H1 (cell line): ENCODE results near the gene SNAP47. TPM values are rescaled to one million over a fixed set of nuclear protein-coding genes. Genes with fewer than 3 reads are reported as not detected.

Experiments used
- CTCF ChIA-PET: fragments of 300-600 bp; sonication (Branson Sonifier 250); formaldehyde crosslinking; loops from one replicate; lab custom pipeline; 2021; ENCODE audit not compliant: partially characterized antibody; lab: Charles Lee
- POLR2A ChIA-PET: fragments of 300-600 bp; sonication (Branson Sonifier 250); formaldehyde crosslinking; loops from one replicate; lab custom pipeline; 2021; ENCODE audit warnings: inconsistent platforms; ENCODE audit not compliant: partially characterized antibody; lab: Charles Lee
- DNase-seq, 2 experiments: peaks; one replicate each; pipeline versions ENCODE4 v3.0.0 to v3.0.0-alpha.2; 2010 to 2022; ENCODE audit warnings: low spot score in 2 of 2, low read depth in 1 of 2, mixed read lengths in 1 of 2
- FAIRE-seq: peaks from 2 replicates; lab custom pipeline; 2011; peaks lifted over from hg19 to GRCh38; lab: Jason Lieb, UNC
- H2AFZ ChIP-seq: 2 replicates; pipeline ENCODE4 v1.8.1; 2012; ENCODE audit warnings: low read length, inconsistent platforms
- H2AK5ac ChIP-seq: 2 replicates; pipeline ENCODE4 v1.6.1; 2013; ENCODE audit warnings: low read depth, low read length
- H2BK120ac ChIP-seq: replicated peaks from 2 replicates; pipeline ENCODE3; 2013; ENCODE audit warnings: low read depth, low read length, inconsistent platforms
- H2BK12ac ChIP-seq: 2 replicates; pipeline ENCODE4 v1.6.1; 2013; ENCODE audit warnings: low read depth, low read length
- H2BK15ac ChIP-seq: 2 replicates; pipeline ENCODE4 v1.6.1; 2013; ENCODE audit warnings: low read length
- H2BK20ac ChIP-seq: 2 replicates; pipeline ENCODE4 v1.6.1; 2013; ENCODE audit warnings: low read length
- H2BK5ac ChIP-seq: 2 replicates; pipeline ENCODE4 v1.6.1; 2013; ENCODE audit warnings: low read depth, low read length
- H3K14ac ChIP-seq: 2 replicates; pipeline ENCODE4 v1.6.1; 2013; ENCODE audit warnings: inconsistent platforms; ENCODE audit not compliant: insufficient read length
- H3K18ac ChIP-seq: 2 replicates; pipeline ENCODE4 v1.6.1; 2013; ENCODE audit warnings: low read length; ENCODE audit errors: extremely low read depth
- H3K23ac ChIP-seq: 2 replicates; pipeline ENCODE4 v1.6.1; 2013; ENCODE audit warnings: inconsistent platforms; ENCODE audit not compliant: insufficient read length
- H3K23me2 ChIP-seq: 2 replicates; pipeline ENCODE4 v1.6.1; 2013; ENCODE audit warnings: low read depth, low read length
- H3K27ac ChIP-seq: 2 replicates; pipeline ENCODE4 v1.6.1; 2011; ENCODE audit warnings: low read depth, low read length, inconsistent platforms
- H3K27me3 ChIP-seq, 4 experiments: replicated peaks in 1 of 4; 1 replicate in 1 of 4; 2 replicates in 3 of 4; pipeline versions ENCODE4 v1.6.1 to v1.8.1; 2011 to 2013; ENCODE audit warnings: low read length in 3 of 4, mild to moderate bottlenecking in 3 of 4, inconsistent platforms in 2 of 4, mixed read lengths in 2 of 4, moderate library complexity in 1 of 4; ENCODE audit not compliant: control insufficient read depth in 3 of 4, insufficient read depth in 3 of 4; ENCODE audit errors: extremely low read depth in 1 of 4
- H3K36me3 ChIP-seq, 4 experiments: 2 replicates each; pipeline versions ENCODE4 v1.6.1 to v1.8.1; 2011 to 2013; ENCODE audit warnings: mild to moderate bottlenecking in 4 of 4, low read length in 3 of 4, moderate library complexity in 2 of 4, control low read depth in 1 of 4, inconsistent platforms in 1 of 4; ENCODE audit not compliant: insufficient read depth in 4 of 4, control insufficient read depth in 2 of 4
- H3K4ac ChIP-seq: replicated peaks from 2 replicates; pipeline ENCODE3; 2013; ENCODE audit warnings: low read length, low read depth, mixed read lengths, inconsistent platforms; ENCODE audit not compliant: insufficient read length
- H3K4me1 ChIP-seq, 4 experiments: replicated peaks in 1 of 4; 1 replicate in 1 of 4; 2 replicates in 3 of 4; pipeline versions ENCODE4 v1.6.1 to v1.8.1; 2011 to 2013; ENCODE audit warnings: low read length in 3 of 4, inconsistent platforms in 2 of 4, mixed read lengths in 1 of 4; ENCODE audit not compliant: insufficient read depth in 4 of 4, control insufficient read depth in 3 of 4
- H3K4me2 ChIP-seq, 2 experiments: 2 replicates each; pipeline versions ENCODE4 v1.6.1 to v1.8.1; 2011 to 2013; ENCODE audit warnings: low read depth in 2 of 2, low read length in 2 of 2, control low read depth in 1 of 2, inconsistent platforms in 1 of 2, mild to moderate bottlenecking in 1 of 2; ENCODE audit not compliant: insufficient read depth in 1 of 2
- H3K4me3 ChIP-seq, 4 experiments: fragments of 200-600, 300-600 bp in 1 of 4; sonication (generic), shearing (Covaris generic), sonication (Bioruptor Twin) in 1 of 4; 2 replicates each; pipeline versions ENCODE4 v1.5.1 to v1.8.1; 2011 to 2016; ENCODE audit warnings: low read length in 4 of 4, low read depth in 3 of 4, control low read depth in 2 of 4, inconsistent platforms in 2 of 4, mild to moderate bottlenecking in 2 of 4, mixed read lengths in 1 of 4, moderate library complexity in 1 of 4; ENCODE audit not compliant: insufficient read depth in 2 of 4; ENCODE audit errors: extremely low read depth in 1 of 4
- H3K56ac ChIP-seq: replicated peaks from 2 replicates; pipeline ENCODE3; 2013; ENCODE audit warnings: low read depth, mild to moderate bottlenecking, mixed read lengths, low read length, inconsistent platforms; ENCODE audit not compliant: insufficient read length
- H3K79me1 ChIP-seq: 2 replicates; pipeline ENCODE4 v1.6.1; 2013; ENCODE audit warnings: low read depth, low read length, control low read depth
- H3K79me2 ChIP-seq, 2 experiments: 2 replicates each; pipeline versions ENCODE4 v1.6.1 to v1.8.1; 2012 to 2013; ENCODE audit warnings: low read length in 2 of 2, mild to moderate bottlenecking in 2 of 2, inconsistent platforms in 1 of 2; ENCODE audit not compliant: insufficient read depth in 2 of 2, control insufficient read depth in 1 of 2
- H3K9ac ChIP-seq, 4 experiments: replicated peaks in 1 of 4; 1 replicate in 1 of 4; 2 replicates in 3 of 4; pipeline versions ENCODE4 v1.6.1 to v1.8.1; 2011 to 2013; ENCODE audit warnings: low read depth in 3 of 4, low read length in 3 of 4, control low read depth in 2 of 4, mild to moderate bottlenecking in 2 of 4, moderate library complexity in 2 of 4, inconsistent platforms in 1 of 4; ENCODE audit errors: extremely low read depth in 1 of 4
- H3K9me3 ChIP-seq, 2 experiments: 2 replicates each; pipeline versions ENCODE4 v1.6.1 to v1.8.1; 2012 to 2013; ENCODE audit warnings: mild to moderate bottlenecking in 2 of 2, moderate library complexity in 2 of 2, control low read depth in 1 of 2, inconsistent platforms in 1 of 2, low read depth in 1 of 2, low read length in 1 of 2, mixed read lengths in 1 of 2; ENCODE audit not compliant: insufficient read depth in 2 of 2
- H4K20me1 ChIP-seq, 2 experiments: replicated peaks in 1 of 2; 2 replicates each; pipeline versions ENCODE3 to v1.8.1; 2011 to 2013; ENCODE audit warnings: inconsistent platforms in 2 of 2, low read length in 2 of 2, mild to moderate bottlenecking in 1 of 2; ENCODE audit not compliant: insufficient read depth in 2 of 2, control insufficient read depth in 1 of 2
- H4K5ac ChIP-seq: 2 replicates; pipeline ENCODE4 v1.6.1; 2013; ENCODE audit warnings: low read length, low read depth, mixed read lengths, inconsistent platforms; ENCODE audit not compliant: insufficient read length
- H4K8ac ChIP-seq: 2 replicates; pipeline ENCODE4 v1.8.0; 2013; ENCODE audit warnings: mild to moderate bottlenecking, moderate library complexity, low read length, inconsistent platforms; ENCODE audit not compliant: insufficient read depth; ENCODE audit errors: extremely low read depth
- H4K91ac ChIP-seq: replicated peaks from 2 replicates; pipeline ENCODE3; 2013; ENCODE audit warnings: low read length, mixed read lengths, inconsistent platforms; ENCODE audit not compliant: insufficient read length
- JUN ChIP-seq: IDR thresholded peaks from 2 replicates; pipeline ENCODE4 v1.6.1; 2011; ENCODE audit warnings: low read depth, mild to moderate bottlenecking, improper control_type of control experiment, low read length
- MAFK ChIP-seq: IDR thresholded peaks from 2 replicates; pipeline ENCODE4 v1.6.1; 2012; ENCODE audit warnings: low read depth, mild to moderate bottlenecking, improper control_type of control experiment, low read length
- SIRT6 ChIP-seq: IDR thresholded peaks from one replicate; pipeline ENCODE4 v1.7.1; 2012; ENCODE audit warnings: low read length, inconsistent platforms
- TAF7 ChIP-seq: optimal IDR thresholded peaks from 2 replicates; pipeline ENCODE3; 2011; ENCODE audit warnings: low read depth, mild to moderate bottlenecking, inconsistent platforms, low read length, moderate library complexity, borderline replicate concordance
- WGBS, 2 experiments: shearing (Covaris generic) in 1 of 2; methylation state at CpG; one replicate each; pipeline versions ENCODE4 v1.1.6 to v1.1.7; 2013 to 2015; ENCODE audit warnings: low lambda C conversion rate in 2 of 2, mixed read lengths in 2 of 2, inconsistent platforms in 1 of 2, low coverage in 1 of 2, missing lambda C conversion rate in 1 of 2; ENCODE audit not compliant: insufficient replicate concordance in 2 of 2, insufficient coverage in 1 of 2, insufficient read length in 1 of 2; ENCODE audit errors: extremely low coverage in 1 of 2, missing lambda C conversion rate in 1 of 2; 5-methylcytosine and 5-hydroxymethylcytosine counted together
- polyA plus RNA-seq, 7 experiments: library from polyadenylated mRNA; depleted of rRNA in 3 of 7; stranded (reverse) in 5 of 7; unstranded in 2 of 7; fragments of >200 nt in 5 of 7; fragments of 200-250 nt in 2 of 7; gene quantifications; 1 replicate in 5 of 7; 2 replicates in 1 of 7; 4 replicates in 1 of 7; pipeline versions ENCODE4 v1.2.1 to v1.2.3, GENCODE V29; 2011 to 2013; ENCODE audit warnings: missing spikeins in 2 of 7, mixed read lengths in 2 of 7
- total RNA-seq: library from RNA; stranded (reverse); fragmentation: NEBNext Ultra II Directional; extraction: Animal tissue kit (Norgen Biotek cat#: 25700); gene quantifications from 2 replicates; pipeline ENCODE4 v1.2.1, GENCODE V29; 2021
- TF ChIP-seq, protein P1 (sequence below): IDR thresholded peaks from 2 replicates; pipeline ENCODE4 v1.6.1; 2012; ENCODE audit warnings: inconsistent platforms
- TF ChIP-seq, protein P2 (sequence below): IDR thresholded peaks from 2 replicates; pipeline ENCODE4 v1.6.1; 2012; ENCODE audit warnings: low read length, inconsistent platforms
- TF ChIP-seq, protein P3 (sequence below): IDR thresholded peaks from 2 replicates; pipeline ENCODE4 v1.6.1; 2012; ENCODE audit warnings: inconsistent platforms

SNAP47 gene
- total and polyA plus RNA-seq, 2 of the 8 experiments (the other 6 are each of a cell fraction or from before 2014, with no cell fraction given), result 37.6 to 42.2 TPM

DNA sequence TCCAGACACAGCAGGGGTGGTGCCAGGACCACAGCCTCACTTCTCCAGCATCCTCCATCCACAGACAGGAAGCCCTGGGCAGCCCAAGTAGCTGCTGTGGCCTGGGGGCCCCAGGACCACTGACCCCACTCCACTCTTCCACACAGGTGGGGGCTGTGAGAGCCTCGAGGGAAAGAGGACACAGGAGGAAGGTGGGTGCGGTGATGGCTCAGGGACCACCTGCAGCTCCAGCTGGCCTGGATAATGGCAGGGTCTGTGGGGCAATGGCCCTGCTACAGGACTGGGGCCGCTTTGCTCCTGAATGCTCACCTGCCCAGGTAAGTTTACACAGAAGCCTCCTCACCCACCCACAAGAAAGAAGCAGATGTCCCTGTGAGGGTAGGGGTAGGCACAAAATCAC lies 61.9 kb downstream of the SNAP47 start:
- Histone ChIP-seq H3K18ac (no peak overlapping the region), H3K23ac (no peak overlapping the region), H4K8ac (no peak overlapping the region), H3K4ac (no peak overlapping the region), H3K23me2 (no peaks in the 10 kb centered on the region), H3K79me1 (no peaks in the 10 kb centered on the region), H3K79me2 (no peaks in the 10 kb centered on the region), H3K36me3 (no peaks in the 10 kb centered on the region), H4K20me1 (peaks cover 0 to 1% of the 10 kb centered on the region in 2 experiments), H2BK5ac (no peak overlapping the region), H3K27me3 (peaks cover 0 to 3% (median 0%) of the 10 kb centered on the region in 4 experiments; a peak in 1 of 7 replicates), H2BK120ac (no peak overlapping the region), H3K4me2 (no peak overlapping the region), H2AK5ac (no peak overlapping the region), H3K14ac (no peak overlapping the region), H3K27ac (no peak overlapping the region), H4K5ac (no peak overlapping the region), H2AFZ (no peak overlapping the region), H3K9me3 (no peaks in the 10 kb centered on the region), H4K91ac (no peak overlapping the region), H3K4me3 (no peak overlapping the region), H3K4me1 (peaks cover 0 to 21% (median 16%) of the 10 kb centered on the region in 4 experiments; a peak in 6 of 7 replicates), H3K56ac (no peak overlapping the region), H2BK15ac (no peak overlapping the region), H2BK20ac (no peak overlapping the region), H3K9ac (no peak overlapping the region), H2BK12ac (no peak overlapping the region)
- ChIA-PET POLR2A (no interaction called here), CTCF (no interaction called here)
- DNase-seq (no peak), FAIRE-seq (no peak)
- TF ChIP-seq JUN (no peak), TAF7 (no peak), SIRT6 (no peak), MAFK (no peak)
- TF ChIP-seq, protein P1, sequence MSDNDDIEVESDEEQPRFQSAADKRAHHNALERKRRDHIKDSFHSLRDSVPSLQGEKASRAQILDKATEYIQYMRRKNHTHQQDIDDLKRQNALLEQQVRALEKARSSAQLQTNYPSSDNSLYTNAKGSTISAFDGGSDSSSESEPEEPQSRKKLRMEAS, result no peak
- TF ChIP-seq, protein P2, sequence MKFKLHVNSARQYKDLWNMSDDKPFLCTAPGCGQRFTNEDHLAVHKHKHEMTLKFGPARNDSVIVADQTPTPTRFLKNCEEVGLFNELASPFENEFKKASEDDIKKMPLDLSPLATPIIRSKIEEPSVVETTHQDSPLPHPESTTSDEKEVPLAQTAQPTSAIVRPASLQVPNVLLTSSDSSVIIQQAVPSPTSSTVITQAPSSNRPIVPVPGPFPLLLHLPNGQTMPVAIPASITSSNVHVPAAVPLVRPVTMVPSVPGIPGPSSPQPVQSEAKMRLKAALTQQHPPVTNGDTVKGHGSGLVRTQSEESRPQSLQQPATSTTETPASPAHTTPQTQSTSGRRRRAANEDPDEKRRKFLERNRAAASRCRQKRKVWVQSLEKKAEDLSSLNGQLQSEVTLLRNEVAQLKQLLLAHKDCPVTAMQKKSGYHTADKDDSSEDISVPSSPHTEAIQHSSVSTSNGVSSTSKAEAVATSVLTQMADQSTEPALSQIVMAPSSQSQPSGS, result no peak
- TF ChIP-seq, protein P3, sequence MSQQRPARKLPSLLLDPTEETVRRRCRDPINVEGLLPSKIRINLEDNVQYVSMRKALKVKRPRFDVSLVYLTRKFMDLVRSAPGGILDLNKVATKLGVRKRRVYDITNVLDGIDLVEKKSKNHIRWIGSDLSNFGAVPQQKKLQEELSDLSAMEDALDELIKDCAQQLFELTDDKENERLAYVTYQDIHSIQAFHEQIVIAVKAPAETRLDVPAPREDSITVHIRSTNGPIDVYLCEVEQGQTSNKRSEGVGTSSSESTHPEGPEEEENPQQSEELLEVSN, result no peak
- WGBS, 2 experiments, result 83% methylated on average over 3 of the region's 3 CpGs; no CpG with 5 or more reads in 1 of the 2 experiments
